LNCaP clone FGC (cell line): ENCODE data around the gene SIK2.

Experiments used
- DNase-seq: peaks from one replicate; pipeline ENCODE4 v3.0.0-alpha.2; 2011; ENCODE audit warnings: low read depth
- H3K4me3 ChIP-seq: 2 replicates; pipeline ENCODE4 v1.5.1; 2011; ENCODE audit warnings: mild to moderate bottlenecking, low read depth, low read length, control low read depth
- TF ChIP-seq, protein P1 (sequence below): IDR thresholded peaks from 2 replicates; pipeline ENCODE4 v1.5.1; 2012; ENCODE audit warnings: mild to moderate bottlenecking; ENCODE audit not compliant: control insufficient read depth, insufficient read depth; ENCODE audit errors: extremely low read depth

The SIK2 gene

GRCh38 chr11:111745719-111746504, 143.7 kb downstream of the SIK2 start:
- H3K4me3 ChIP-seq = no peak overlapping the region
- no peak for DNase-seq
- TF ChIP-seq, protein P1, sequence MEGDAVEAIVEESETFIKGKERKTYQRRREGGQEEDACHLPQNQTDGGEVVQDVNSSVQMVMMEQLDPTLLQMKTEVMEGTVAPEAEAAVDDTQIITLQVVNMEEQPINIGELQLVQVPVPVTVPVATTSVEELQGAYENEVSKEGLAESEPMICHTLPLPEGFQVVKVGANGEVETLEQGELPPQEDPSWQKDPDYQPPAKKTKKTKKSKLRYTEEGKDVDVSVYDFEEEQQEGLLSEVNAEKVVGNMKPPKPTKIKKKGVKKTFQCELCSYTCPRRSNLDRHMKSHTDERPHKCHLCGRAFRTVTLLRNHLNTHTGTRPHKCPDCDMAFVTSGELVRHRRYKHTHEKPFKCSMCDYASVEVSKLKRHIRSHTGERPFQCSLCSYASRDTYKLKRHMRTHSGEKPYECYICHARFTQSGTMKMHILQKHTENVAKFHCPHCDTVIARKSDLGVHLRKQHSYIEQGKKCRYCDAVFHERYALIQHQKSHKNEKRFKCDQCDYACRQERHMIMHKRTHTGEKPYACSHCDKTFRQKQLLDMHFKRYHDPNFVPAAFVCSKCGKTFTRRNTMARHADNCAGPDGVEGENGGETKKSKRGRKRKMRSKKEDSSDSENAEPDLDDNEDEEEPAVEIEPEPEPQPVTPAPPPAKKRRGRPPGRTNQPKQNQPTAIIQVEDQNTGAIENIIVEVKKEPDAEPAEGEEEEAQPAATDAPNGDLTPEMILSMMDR = no peak

DNA sequence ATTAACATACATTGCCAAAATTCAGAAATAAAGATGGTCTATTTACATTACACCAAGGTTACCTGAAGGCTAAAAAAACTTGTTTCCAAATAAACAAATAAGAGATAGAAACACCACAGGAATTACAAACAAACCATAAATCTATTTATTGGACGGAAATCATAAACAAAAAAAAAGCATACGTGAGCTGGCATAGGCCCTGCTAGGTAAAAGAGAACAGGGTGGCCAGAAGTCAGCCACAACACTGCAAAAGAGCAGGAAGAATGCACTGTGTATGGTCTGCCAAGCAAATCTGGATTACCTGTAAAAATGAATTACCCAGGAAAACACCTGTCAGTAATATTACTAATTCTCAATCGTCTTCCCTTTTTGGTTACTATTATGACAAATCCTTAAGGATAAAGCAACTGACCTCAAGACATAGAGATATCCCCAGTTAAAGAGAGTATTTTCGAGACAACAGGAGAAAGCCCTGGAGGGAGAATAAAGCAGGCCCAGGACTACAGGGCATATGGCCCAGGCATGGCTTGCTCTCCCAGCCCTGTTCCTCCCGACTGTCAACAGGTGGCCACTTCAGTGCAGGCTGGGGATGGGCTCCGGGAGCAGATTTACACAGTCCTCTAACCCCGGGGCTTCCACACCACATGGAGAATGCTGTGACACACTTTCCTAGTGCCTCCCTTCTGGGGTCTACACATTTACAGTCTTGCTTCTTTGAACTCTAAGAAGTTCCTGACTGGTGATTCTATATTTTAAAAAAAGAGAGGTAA, 146.0 kb downstream of the SIK2 start:
- TF ChIP-seq, protein P1 = no peak
- H3K4me3 ChIP-seq = no peak overlapping the region
- DNase-seq = peak; percentile 87

DNA sequence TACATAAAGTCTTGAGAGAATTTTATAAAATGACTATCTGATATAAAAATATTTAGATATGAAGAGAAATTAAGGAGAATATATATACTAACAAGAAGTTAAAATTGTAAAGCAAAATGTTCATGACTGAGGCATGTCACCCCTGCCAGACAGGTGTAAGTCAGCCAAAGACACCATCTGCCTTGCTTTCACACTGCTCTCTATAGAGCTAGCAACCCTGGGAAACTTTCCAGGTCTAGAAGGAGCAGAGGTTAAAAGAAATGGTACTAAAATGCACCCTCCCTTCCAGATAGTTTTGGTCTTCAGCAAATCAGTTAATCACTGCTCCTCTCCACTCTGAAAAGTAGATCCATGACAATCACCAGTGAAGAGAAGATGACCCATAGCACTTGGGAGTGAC, 147.4 kb downstream of the SIK2 start:
- DNase-seq = no peak
- TF ChIP-seq, protein P1 = no peak
- H3K4me3 ChIP-seq = no peak overlapping the region

- TF ChIP-seq, protein P1 = no peak
- no peak overlapping the region for H3K4me3 ChIP-seq
- no peak for DNase-seq
Observed at GRCh38 chr11:111756097-111756496, 153.8 kb downstream of the SIK2 start.

DNA sequence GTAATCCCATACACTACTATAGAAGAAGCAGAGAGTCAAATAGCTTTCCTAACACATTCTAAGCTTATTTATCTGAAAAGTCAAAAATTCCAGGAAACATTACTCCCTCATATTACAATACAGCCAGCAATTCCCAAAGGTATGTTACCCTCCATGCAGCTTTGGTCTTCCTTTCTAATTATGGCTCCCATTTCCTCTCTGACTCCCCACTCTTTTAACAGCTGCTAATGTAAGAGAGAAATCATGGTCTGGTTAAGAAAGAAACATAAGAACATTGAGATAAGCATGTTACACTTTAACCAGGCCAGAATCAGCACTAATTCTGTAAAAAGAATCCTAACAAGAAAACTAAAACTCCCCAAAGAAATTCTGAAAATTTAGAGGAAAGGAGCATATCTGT, 157.1 kb downstream of the SIK2 start:
- TF ChIP-seq, protein P1 = no peak
- H3K4me3 ChIP-seq = no peak overlapping the region
- DNase-seq = no peak

- no peak overlapping the region for H3K4me3 ChIP-seq
- TF ChIP-seq, protein P1 = no peak
- no peak for DNase-seq
Observed at GRCh38 chr11:111759778-111760407, 157.6 kb downstream of the SIK2 start.
